Loucy (cell line): Measurements from ENCODE around the gene DSCAM.

Source experiments
- H2AFZ ChIP-seq: fragments of 200-600 bp; sonication (generic); 2 replicates; pipeline ENCODE4 v1.6.0; 2016; ENCODE audit warnings: antibody characterized with exemption, mild to moderate bottlenecking, low read length, moderate library complexity
- H3F3A ChIP-seq: fragments of 200-600 bp; 2 replicates; pipeline ENCODE4 v1.6.0; 2016; ENCODE audit warnings: antibody characterized with exemption, low read depth, mild to moderate bottlenecking
- H3K27me3 ChIP-seq: fragments of 200-600 bp; sonication (generic); 2 replicates; pipeline ENCODE4 v1.6.1; 2014; ENCODE audit warnings: low read length, mild to moderate bottlenecking; ENCODE audit not compliant: insufficient read depth, poor library complexity, severe bottlenecking
- H3K36me3 ChIP-seq: fragments of 200-600 bp; sonication (generic); 2 replicates; pipeline ENCODE4 v1.6.1; 2016; ENCODE audit warnings: low read length; ENCODE audit not compliant: insufficient read depth
- H3K4me1 ChIP-seq: fragments of 200-600 bp; sonication (generic); 2 replicates; pipeline ENCODE4 v1.5.1; 2014; ENCODE audit warnings: low read length, mild to moderate bottlenecking; ENCODE audit not compliant: insufficient read depth, poor library complexity, severe bottlenecking
- H3K4me2 ChIP-seq: fragments of 200-600 bp; sonication (generic); 2 replicates; pipeline ENCODE4 v1.6.0; 2014; ENCODE audit warnings: antibody characterized with exemption, low read length, low read depth, mild to moderate bottlenecking; ENCODE audit not compliant: poor library complexity, severe bottlenecking
- H3K4me3 ChIP-seq: fragments of 200-600 bp; sonication (generic); 2 replicates; pipeline ENCODE4 v1.5.1; 2014; ENCODE audit warnings: low read length, mild to moderate bottlenecking, mixed read lengths; ENCODE audit not compliant: poor library complexity, severe bottlenecking
- H3K79me2 ChIP-seq: fragments of 200-600 bp; sonication (generic); 2 replicates; pipeline ENCODE4 v1.6.1; 2014; ENCODE audit warnings: low read length; ENCODE audit not compliant: insufficient read depth
- H3K9ac ChIP-seq: fragments of 200-600 bp; sonication (generic); 2 replicates; pipeline ENCODE4 v1.6.0; 2014; ENCODE audit warnings: mild to moderate bottlenecking, low read depth, low read length, moderate library complexity; ENCODE audit not compliant: poor library complexity, severe bottlenecking
- H3K9me2 ChIP-seq: fragments of 200-600 bp; sonication (generic); replicated peaks from 2 replicates; pipeline ENCODE4 v1.6.1; 2016; ENCODE audit warnings: low read depth, low read length, mixed read lengths
- H3K9me3 ChIP-seq: fragments of 200-600 bp; sonication (generic); 2 replicates; pipeline ENCODE4 v1.6.1; 2014; ENCODE audit warnings: mild to moderate bottlenecking, antibody characterized with exemption, low read length, low read depth; ENCODE audit not compliant: insufficient read depth
- H4K20me1 ChIP-seq: fragments of 200-600 bp; sonication (generic); 2 replicates; pipeline ENCODE4 v1.6.0; 2014; ENCODE audit warnings: antibody characterized with exemption, low read length, mild to moderate bottlenecking; ENCODE audit not compliant: insufficient read depth, poor library complexity, severe bottlenecking
- EZH2phosphoT487 ChIP-seq: fragments of 200-600 bp; IDR thresholded peaks from 2 replicates; pipeline ENCODE4 v1.6.1; 2018; ENCODE audit warnings: antibody characterized with exemption, mild to moderate bottlenecking, moderate library complexity, borderline replicate concordance
- TF ChIP-seq, protein P1 (sequence below): fragments of 200-600 bp; sonication (generic); conservative IDR thresholded peaks from 2 replicates; pipeline ENCODE4 v1.5.1; 2014; ENCODE audit warnings: mild to moderate bottlenecking, antibody characterized with exemption, low read length

The DSCAM gene

DNA sequence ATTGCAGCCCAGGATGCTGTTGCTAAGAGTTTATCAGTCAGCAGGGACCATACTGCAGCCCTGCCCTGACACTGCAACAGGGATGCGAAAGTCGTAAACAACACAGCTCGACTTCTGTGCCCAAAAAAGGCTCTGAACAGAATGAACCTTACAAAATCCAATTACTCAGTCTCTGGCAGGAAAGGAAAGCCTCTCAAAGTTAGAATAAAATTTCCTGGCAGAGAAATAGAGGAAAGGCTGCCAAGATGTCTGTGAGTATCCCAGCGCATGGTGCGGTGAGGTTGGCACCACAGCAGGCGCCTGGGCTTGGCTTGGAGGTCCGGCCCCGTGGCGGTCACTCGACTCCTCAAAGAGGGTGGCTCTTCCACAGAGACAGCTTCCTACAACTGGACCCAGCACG lies 794.0 kb downstream of the DSCAM start:
- Histone ChIP-seq H3K36me3 (no peaks in the 10 kb centered on the region), H3K9me3 (peaks cover 8% of the 10 kb centered on the region; the same call in 1 of the 2 replicates), H3K4me1 (no peaks in the 10 kb centered on the region), H3K9ac (no peak overlapping the region), H3K4me3 (no peak overlapping the region), H3F3A (no peaks in the 10 kb centered on the region), H4K20me1 (no peaks in the 10 kb centered on the region), H3K27me3 (no peaks in the 10 kb centered on the region), H3K4me2 (no peak overlapping the region), H3K79me2 (no peaks in the 10 kb centered on the region), H2AFZ (no peak overlapping the region), H3K9me2 (no peaks in the 10 kb centered on the region)
- no peak for TF ChIP-seq EZH2phosphoT487

DNA sequence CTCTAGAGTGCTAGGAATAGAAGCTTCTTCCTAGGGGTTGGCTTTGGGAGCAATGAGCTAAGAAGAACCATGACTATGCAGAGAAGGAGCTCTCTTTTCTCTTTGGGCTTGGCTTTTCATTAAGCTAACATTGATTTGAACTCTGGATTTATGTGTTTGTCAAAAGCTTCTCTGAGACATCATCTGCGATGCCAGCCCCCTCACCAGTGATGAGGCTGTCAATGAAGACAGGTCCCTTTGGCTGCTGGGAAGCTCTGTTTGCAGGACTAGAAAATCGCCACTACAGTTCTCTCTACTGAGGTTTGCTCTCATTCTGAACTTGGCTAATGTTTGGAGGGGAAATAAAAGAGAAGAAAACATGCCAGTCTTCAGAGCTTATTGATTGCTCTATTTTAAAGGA lies 794.7 kb downstream of the DSCAM start:
- Histone ChIP-seq H3K27me3 (no peaks in the 10 kb centered on the region), H3K9me3 (peaks cover 11% of the 10 kb centered on the region; the same call in 1 of the 2 replicates), H3K36me3 (no peaks in the 10 kb centered on the region), H3K79me2 (no peaks in the 10 kb centered on the region), H3F3A (no peaks in the 10 kb centered on the region), H3K9me2 (no peaks in the 10 kb centered on the region), H2AFZ (no peak overlapping the region), H4K20me1 (no peaks in the 10 kb centered on the region), H3K9ac (no peak overlapping the region), H3K4me1 (no peaks in the 10 kb centered on the region), H3K4me3 (no peak overlapping the region), H3K4me2 (no peak overlapping the region)
- no peak for TF ChIP-seq EZH2phosphoT487
- TF ChIP-seq, protein P1, sequence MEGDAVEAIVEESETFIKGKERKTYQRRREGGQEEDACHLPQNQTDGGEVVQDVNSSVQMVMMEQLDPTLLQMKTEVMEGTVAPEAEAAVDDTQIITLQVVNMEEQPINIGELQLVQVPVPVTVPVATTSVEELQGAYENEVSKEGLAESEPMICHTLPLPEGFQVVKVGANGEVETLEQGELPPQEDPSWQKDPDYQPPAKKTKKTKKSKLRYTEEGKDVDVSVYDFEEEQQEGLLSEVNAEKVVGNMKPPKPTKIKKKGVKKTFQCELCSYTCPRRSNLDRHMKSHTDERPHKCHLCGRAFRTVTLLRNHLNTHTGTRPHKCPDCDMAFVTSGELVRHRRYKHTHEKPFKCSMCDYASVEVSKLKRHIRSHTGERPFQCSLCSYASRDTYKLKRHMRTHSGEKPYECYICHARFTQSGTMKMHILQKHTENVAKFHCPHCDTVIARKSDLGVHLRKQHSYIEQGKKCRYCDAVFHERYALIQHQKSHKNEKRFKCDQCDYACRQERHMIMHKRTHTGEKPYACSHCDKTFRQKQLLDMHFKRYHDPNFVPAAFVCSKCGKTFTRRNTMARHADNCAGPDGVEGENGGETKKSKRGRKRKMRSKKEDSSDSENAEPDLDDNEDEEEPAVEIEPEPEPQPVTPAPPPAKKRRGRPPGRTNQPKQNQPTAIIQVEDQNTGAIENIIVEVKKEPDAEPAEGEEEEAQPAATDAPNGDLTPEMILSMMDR, result no peak

DNA sequence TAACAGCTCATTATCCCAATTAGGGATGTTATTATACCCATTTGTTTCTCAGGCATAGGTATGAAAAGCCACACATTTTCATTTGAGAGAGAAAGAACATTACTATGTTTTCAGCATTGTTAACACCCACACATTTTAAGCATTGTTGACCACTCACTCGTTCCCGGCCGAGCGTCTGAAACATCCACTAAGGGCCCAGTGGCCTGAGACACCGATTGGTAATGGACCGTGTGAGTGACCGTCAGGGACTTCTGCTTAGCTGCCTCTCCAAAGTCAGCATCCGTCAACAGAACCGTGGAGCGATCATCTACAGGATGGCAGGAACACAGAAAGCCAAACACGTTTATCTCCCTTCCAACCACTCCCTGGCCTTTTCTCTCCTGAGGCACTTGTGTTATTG lies 795.2 kb downstream of the DSCAM start:
- Histone ChIP-seq H3K79me2 (no peaks in the 10 kb centered on the region), H3K36me3 (no peaks in the 10 kb centered on the region), H3K9me3 (peaks cover 11% of the 10 kb centered on the region; the same call in 1 of the 2 replicates), H3K4me2 (no peak overlapping the region), H3K27me3 (no peaks in the 10 kb centered on the region), H3F3A (no peaks in the 10 kb centered on the region), H3K4me3 (no peak overlapping the region), H4K20me1 (no peaks in the 10 kb centered on the region), H3K4me1 (no peaks in the 10 kb centered on the region), H2AFZ (no peak overlapping the region), H3K9me2 (no peaks in the 10 kb centered on the region), H3K9ac (no peak overlapping the region)
- TF ChIP-seq EZH2phosphoT487, result no peak
- TF ChIP-seq, protein P1, result no peak

DNA sequence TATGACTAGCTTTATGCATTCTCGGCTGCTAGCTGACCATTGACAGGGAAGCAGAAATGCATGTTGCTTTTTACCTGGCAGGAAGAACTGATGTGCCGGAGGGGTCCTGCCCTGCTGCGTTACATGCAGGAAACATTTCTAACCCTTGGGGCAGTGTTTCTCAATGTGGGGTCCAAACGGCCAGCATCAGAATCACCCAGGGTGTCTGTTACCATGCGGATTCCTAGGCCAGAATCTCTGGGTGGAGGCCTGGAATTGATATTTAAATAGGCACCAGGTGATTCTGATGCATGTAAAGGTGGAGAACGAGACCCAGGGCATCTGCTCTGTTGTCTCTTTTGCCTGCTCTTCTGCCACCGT lies 797.0 kb downstream of the DSCAM start:
- Histone ChIP-seq H3K9me2 (no peaks in the 10 kb centered on the region), H3K79me2 (no peaks in the 10 kb centered on the region), H4K20me1 (no peaks in the 10 kb centered on the region), H2AFZ (no peak overlapping the region), H3K4me1 (no peaks in the 10 kb centered on the region), H3K36me3 (no peaks in the 10 kb centered on the region), H3K4me3 (no peak overlapping the region), H3K9me3 (peaks cover 8% of the 10 kb centered on the region; the same call in 1 of the 2 replicates), H3F3A (no peaks in the 10 kb centered on the region), H3K9ac (no peak overlapping the region), H3K4me2 (no peak overlapping the region), H3K27me3 (no peaks in the 10 kb centered on the region)
- TF ChIP-seq, protein P1, result no peak
- TF ChIP-seq EZH2phosphoT487, result no peak
